DMS53 (cell line): ENCODE measurements around the gene ADAMTS17.

Experiments
- DNase-seq: peaks from one replicate; lab custom pipeline; 2025; lab: John Stamatoyannopoulos, UW

ADAMTS17 gene

DNA sequence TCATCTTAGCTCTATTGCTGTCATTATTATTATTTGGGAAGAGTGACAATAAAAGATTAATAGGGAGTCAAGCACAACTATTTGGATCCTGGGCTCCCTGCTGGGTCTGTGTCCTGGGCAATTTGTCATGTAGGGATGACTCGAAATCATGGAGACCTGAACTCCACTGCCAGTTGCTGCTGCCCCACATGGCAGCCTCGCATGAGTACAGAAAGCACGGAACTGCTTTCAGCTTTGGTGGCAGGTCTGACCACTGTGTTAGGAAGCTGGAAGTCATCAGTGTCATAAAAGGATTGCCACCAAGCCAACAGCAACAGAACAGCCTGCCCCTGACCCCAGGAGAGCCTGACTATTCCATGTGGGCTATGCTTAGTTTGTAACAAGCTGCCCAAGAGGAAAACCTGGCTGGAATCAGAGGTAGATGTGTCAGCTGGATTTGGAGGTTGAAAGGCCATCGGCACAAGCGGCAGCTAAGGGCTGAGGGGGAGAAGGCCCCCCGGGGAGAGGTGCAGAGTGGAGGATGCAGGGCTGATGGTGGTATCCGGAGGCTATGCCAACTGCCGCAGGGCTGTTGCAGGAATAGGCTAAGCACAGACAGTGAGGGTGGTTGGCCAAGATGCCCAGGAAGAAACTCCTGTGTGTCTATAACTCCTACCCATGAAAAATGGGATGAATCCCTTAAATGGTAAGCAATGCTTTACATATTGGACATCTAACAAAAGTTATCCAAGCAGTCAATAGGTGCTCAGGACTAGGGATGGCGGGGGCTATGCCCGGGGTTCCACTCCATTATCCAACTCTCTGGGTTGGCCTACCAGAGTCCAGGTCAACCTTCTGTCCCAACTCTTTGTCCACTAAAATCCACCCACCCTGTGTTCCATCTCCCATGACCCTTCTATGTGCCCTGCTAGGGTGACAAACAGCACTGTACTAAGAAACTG is 291.6 kb downstream of the ADAMTS17 start:
- no peak for DNase-seq

- no peak for DNase-seq
These were observed 292.3 kb downstream of the ADAMTS17 start for GRCh38 chr15:100049483-100049882.

DNA sequence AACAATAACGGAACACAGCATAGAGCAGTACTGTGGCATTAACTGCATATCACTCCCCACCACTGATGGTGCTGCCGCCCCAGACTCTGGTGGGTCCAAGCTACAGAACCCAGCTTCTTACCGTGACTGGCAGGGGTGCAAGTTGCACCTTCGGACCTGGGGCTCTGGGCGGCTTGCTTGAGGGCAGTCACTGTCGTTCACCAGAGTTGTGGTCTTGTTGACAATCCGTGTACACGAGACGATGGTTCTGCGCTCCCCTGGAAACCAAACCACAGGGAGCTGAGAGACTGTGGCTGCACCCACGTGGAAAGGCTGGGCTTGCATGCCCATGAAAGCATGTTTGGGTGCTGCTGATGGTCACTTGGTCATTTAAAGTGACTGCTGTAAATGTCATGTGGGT is 293.0 kb downstream of the ADAMTS17 start:
- DNase-seq, result no peak

DNA sequence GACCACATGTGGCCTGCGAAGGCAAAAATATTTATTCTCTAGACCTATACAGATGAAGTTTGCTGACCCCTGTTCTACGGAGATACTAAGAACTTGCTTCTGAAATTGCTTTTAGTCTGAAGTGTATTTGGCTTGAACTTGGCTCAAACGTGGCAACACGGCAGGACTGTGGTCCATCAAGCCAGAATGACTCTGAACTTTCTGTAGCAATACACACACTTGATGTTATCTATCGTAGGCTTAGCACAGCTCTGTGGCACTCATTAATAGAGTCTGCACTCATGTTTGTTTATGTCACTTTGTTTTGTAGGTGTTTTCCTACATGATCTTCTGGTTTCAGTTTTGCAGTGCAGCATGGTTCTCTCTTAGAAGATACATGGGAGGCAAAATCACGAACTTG is 298.1 kb downstream of the ADAMTS17 start:
- DNase-seq, result no peak

DNA sequence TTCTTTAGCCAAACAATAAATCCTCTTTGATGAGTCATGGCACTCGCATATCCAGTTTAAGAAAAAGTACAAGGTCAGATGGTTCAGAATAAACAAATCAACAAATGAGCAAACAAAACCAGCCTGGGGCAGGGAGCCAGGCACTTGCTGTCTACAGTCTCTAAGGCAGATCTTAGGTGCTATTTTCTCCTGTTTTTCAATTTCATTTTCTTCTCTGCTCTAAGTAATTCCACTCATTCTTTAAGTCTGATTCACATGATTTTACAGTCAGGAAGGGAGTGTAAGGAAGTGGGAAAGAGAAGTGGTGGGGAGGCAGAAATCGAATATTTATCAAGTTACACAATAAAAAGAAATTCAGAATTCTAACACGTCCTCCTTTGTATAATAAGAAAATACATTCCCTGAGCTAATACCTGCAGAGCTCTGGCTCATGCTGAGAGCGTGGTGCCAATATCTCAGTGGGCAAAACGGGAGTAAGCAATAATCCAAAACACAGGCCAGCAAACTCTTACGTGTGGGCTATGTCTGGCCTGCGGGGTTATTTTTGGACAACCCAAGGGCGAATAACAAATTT is 298.6 kb downstream of the ADAMTS17 start:
- peak; percentile 59 for DNase-seq

- DNase-seq, result peak; percentile 26
These were observed 299.2 kb downstream of the ADAMTS17 start for GRCh38 chr15:100042558-100042957.

GRCh38 chr15:100041127-100041828 is 300.5 kb downstream of the ADAMTS17 start:
- no peak for DNase-seq

- DNase-seq, result no peak
These were observed 301.8 kb downstream of the ADAMTS17 start for GRCh38 chr15:100039994-100040393.

GRCh38 chr15:100038736-100039135 is 303.0 kb downstream of the ADAMTS17 start:
- DNase-seq, result no peak

DNA sequence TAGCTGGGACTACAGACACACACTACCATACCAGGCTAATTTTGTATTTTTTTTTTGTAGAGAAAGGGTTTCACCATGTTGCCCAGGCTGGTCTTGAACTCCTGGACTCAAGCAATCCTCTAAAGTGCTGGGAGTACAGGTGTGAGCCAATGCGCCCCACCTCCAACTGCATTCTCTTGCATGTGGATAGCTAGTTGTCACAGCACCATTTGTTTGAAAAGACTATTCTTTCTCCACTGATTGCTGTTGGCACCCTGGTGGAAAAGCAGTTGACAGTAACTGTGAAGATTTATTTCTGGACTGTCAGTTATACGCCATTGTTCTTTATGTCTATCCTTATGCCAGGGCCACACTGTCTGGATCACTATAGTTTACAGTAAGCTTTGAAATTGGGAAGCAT is 303.9 kb downstream of the ADAMTS17 start:
- no peak for DNase-seq

GRCh38 chr15:100036015-100036414 is 305.8 kb downstream of the ADAMTS17 start:
- no peak for DNase-seq

DNA sequence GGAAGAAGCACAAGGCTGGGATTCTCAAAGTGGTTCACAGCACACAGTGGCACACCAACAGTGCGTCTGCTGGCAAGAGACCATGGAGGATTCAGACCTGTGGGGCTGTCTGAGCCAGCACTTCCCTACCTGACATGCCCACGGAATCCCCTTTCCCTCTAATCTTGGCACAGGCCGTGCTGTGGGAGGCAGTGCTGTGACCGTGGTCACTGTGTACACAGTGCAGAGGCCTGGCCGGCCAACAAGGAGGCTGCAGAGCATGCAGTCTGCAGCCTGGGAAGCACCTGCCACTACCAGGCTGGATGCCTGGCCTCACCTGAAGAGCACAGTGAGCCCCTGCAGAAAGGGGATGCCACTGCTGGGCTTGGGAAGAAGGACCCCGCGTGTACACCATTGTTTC is 307.6 kb downstream of the ADAMTS17 start:
- DNase-seq, result no peak

DNA sequence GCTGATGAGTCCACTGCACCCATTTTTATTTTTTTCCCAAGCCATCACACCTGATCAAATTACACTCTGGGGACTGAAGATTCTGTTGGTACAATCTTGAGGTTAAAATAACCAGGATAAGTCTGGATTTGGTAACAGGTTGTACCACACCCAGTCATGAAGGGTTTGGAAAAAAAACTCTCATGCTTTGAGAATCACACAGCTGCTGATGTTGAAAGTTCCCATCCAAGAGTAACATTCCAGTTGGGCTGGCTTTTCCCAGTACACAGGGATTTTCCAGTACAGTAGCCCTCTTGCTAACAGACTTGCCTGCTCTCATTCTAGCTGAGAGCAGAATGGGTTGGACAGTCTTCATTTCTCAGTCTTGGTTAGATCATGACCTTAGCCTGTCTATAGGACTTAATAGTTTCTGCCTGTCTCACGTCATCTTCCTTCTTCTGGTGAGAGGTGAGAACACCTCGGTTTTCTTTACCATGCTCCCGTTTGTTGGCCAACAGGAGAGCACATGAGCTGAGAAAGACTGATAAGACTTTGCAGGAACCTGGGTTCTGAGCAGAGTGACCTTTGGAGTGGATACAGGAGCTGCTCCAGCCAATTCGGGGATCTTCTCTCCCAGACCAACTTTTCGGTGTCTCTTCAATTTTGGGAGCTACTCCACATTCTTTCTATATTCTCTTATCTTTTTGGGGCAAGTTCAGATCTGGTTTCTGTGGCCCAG is 308.5 kb downstream of the ADAMTS17 start:
- no peak for DNase-seq

DNA sequence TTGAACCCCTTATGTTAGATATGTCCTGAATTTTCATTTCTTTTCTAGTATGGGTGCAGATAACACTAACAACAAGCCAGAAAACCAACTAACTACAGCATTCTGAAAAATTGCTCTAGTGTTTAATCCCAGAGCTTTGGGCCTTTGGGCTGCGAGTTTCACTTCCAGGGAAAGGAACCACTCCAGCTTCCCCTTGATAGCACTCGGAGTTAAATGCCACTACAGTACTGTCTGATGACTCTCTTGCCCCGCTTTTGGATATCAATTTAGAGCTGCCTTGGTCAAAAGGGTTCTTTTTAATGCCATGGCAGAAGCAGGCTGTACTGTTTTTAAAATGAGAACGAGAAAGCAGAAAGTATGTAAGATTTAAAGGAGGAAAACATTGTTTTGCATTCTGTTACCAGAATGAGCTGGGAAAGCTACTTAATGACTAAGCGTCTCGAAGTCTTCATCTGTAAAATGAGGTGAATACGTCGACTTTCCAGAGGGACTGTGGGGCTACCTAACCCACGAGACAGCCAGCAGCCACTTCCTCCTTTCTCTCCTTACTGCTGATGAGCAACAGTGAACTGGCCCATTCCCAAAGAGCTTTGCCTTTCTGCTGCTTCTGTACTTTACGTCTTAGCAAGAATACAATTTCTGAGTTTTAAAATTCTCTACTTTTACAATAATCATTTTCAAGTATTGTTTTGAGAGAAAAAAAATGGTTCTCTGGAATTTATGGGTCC is 309.3 kb downstream of the ADAMTS17 start:
- DNase-seq, result no peak

GRCh38 chr15:100031665-100032357 is 310.0 kb downstream of the ADAMTS17 start:
- no peak for DNase-seq

DNA sequence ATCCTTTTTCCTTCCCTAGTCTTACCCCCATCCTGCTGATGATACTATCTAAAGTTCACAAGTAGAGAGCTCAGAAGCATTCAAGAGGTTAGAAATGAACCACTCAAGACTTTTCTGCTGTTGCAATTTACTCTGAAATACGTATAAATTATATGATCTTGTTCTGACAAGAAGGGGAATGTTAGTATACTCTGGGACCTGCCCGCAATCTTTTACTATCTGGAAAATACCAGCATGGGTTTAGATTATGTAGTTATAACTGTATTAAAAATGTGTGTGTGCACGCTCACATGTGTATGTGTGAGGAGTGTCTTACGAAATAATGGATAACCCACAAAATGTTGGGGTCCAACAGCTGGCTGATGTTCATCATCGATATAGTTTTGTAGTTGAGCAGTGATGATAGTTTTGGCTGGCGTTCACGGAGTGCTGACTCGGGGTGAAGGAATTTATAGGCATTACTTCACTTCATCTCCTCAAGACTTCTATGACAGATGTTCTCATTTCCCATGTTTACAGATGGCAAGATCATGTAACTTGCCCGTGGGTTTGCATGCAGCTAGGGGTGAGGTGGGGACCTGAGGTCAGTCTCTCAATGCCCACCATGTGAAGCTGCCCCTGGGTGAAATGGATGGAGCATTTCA is 311.1 kb downstream of the ADAMTS17 start:
- DNase-seq, result no peak

DNA sequence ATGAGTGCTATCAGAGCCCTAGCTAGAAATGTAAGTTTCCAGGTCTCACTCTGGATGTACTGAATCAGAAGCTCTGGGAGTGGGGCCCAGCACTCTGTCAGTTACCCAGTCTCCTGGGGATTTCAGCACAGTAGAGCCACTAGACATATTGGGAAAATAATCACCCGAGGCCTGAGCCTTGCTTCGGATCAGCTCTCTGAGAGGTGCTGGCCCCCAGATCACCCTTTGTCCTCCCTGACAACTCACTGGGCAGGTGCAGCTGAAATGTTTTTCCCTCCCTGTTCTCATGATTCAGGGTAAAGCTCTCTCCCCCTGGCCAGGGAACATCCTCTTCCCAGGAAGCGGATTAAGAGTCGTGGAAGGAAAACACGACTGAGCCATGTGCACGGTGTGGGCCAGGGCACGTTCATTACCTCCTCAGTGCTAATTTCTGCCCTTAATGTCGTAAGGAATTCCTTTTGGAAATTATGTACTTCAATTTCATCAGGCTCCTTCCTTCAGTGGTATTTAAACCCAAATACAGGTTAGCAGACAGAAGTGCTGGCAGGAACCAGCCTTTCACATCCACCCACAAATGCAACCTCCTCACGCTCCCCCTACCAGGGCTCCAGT is 311.8 kb downstream of the ADAMTS17 start:
- no peak for DNase-seq

- DNase-seq, result no peak
These were observed 312.7 kb downstream of the ADAMTS17 start for GRCh38 chr15:100029045-100029444.

GRCh38 chr15:100026041-100026440 is 315.7 kb downstream of the ADAMTS17 start:
- DNase-seq, result no peak

DNA sequence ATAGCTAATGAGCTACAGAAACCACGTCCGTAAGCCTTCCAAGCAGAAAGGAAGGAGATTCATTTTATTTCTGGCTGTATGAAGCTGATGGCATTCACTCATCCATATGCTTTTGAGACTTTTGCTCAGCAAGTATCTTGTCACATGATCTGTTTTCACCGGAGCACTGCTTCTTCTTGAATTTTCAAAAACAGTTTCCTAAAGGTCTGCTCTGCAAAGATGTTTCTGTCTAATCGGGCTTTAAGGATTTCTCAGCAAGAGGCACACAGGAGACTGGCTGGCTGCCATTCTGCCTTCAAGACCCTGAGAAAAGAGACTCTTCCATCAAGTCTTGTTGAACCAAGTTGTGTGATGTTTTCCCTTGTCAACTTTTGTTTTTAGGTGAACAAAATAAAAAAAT is 319.0 kb downstream of the ADAMTS17 start:
- DNase-seq, result no peak
